Measurements from ENCODE around the gene SLC45A3. TPM values are rescaled to one million over a fixed set of nuclear protein-coding genes. Genes with fewer than 3 reads are reported as not detected.

SLC45A3 gene
- total RNA-seq (2012; rRNA removed) (1.1 and 1.4 TPM in 2 replicates), polyA plus RNA-seq (2012; rRNA removed) (2.5 and 3.0 TPM in 2 replicates), Bru-seq, nascent RNA (percentile 40 among the genes with signal in this experiment), BruChase-seq, experiment 1, labeled RNA remaining after a 6-hour chase (percentile 51 among the genes with signal in this experiment), BruChase-seq, experiment 2, labeled RNA remaining after a 2-hour chase (percentile 54 among the genes with signal in this experiment)
- 1.1 and 2.4 TPM in 2 replicates for polyA plus RNA-seq (2012; cell fraction: cytosol; rRNA removed)
- 2.9 and 5.4 TPM in 2 replicates for polyA plus RNA-seq (2012; cell fraction: nucleus; rRNA removed; ENCODE audit: low replicate concordance)
- long read RNA-seq, partial matches to known transcripts: 1 of 1 reads
- long read RNA-seq, other reads (novel, unspliced or antisense): 0 of 1 reads

DNA sequence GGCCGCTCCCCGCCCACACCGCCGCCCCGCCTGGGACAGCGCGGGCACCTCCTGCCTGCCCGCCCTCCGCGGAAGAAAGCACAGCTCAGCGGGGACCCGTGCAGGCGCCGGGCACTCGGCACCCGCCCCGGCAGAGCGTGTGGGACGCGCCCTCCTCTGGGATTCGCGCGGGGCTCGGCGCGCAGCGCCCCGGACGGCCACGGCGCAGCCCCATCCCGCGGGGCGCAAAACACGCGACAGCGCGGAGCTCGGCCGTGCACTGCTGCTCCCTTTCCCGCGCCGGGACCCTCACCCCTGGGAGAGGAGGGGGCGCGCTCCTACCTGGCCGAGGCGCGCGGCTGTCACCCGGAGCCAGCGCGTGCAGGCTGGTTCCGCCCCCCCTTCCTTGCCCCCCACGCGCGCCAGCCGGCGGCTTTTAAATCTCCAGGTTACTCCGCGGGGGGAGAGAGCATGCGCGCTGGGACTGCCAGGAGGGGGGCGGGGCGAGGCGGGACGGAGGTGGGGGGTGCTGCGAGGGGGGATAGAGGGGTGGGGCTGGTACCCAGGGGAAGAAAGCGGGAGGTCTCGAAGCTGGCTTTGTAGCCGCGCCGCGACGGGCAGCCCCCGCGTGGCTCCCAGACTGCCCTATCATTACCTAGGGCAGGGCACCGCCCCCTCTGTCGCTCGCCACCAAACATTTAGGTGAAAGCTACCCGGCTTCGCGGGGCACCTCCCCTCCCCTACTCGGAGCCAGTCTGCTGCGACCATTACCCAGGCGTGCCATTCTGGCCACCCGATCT lies at the start of gene SLC45A3:
TSS of gene SLC45A3 (minus strand) at position 437 of the 779 bp plus-strand sequence. CDS start 15,853 bp downstream, outside the sequence.
- Histone ChIP-seq H4K91ac (ENCODE audit: insufficient read depth, low read depth, low read length) (peak within 1 kb of the TSS; percentile 55), H3K4me3 (ENCODE audit: insufficient read depth, low read depth, low read length) (peak within 1 kb of the TSS; percentile 93), H2AK5ac (ENCODE audit: low read depth, low read length) (peak within 1 kb of the TSS; percentile 52), H2BK120ac (ENCODE audit: low read depth, low read length) (peak within 1 kb of the TSS; percentile 68), H3K27me3 (ENCODE audit: control insufficient read depth, insufficient read depth, low read length) (peaks cover 3% of the 10 kb centered on the region; the same call in 1 of the 2 replicates), H2AK9ac (replicated peaks; ENCODE audit: low read depth, low read length, poor library complexity) (peak within 1 kb of the TSS; percentile 71), H3K27ac (ENCODE audit: insufficient read depth, low read length) (peak within 1 kb of the TSS; percentile 65), H2BK5ac (ENCODE audit: low read depth, low read length, poor library complexity, severe bottlenecking) (peak within 1 kb of the TSS; percentile 18), H3K18ac (ENCODE audit: low read depth, low read length) (peak within 1 kb of the TSS; percentile 8; the same call in 1 of the 2 replicates), H3K23ac (ENCODE audit: low read depth, low read length) (peak within 1 kb of the TSS; percentile 90), H3K4me1 (ENCODE audit: control insufficient read depth, insufficient read depth, low read length) (peaks cover 12% of the 10 kb centered on the region), H4K20me1 (ENCODE audit: insufficient read depth, low read length) (no peaks in the 10 kb centered on the region), H3K9ac (ENCODE audit: low read depth, low read length) (peak within 1 kb of the TSS; percentile 80), H2BK15ac (ENCODE audit: low read depth, low read length) (peak within 1 kb of the TSS; percentile 63; the same call in 1 of the 3 replicates), H3K36me3 (ENCODE audit: control insufficient read depth, insufficient read depth, low read length) (no peaks in the 10 kb centered on the region), H3K4me2 (ENCODE audit: low read depth, low read length) (peak within 1 kb of the TSS; percentile 86), H2BK20ac (ENCODE audit: low read depth, low read length) (0 out of 2 replicates have a peak within 1 kb of the TSS, but pooled peaks have one; percentile 41), H3K9me1 (ENCODE audit: insufficient read depth, low read length) (0 out of 2 replicates have a peak, but pooled peaks cover 3% of the 10 kb centered on the region), H3K9me3 (ENCODE audit: control insufficient read depth, insufficient read depth, low read length) (no peaks in the 10 kb centered on the region), H3K56ac (ENCODE audit: extremely low read depth, insufficient read depth, low read length) (peak within 1 kb of the TSS; percentile 84; the same call in 1 of the 2 replicates), H4K8ac (ENCODE audit: low read depth in 2 of 2, low read length in 2 of 2) (peak within 1 kb of the TSS; percentile 86 to 98), H4K5ac (ENCODE audit: low read depth, low read length) (peak within 1 kb of the TSS; percentile 47), H3K4ac (ENCODE audit: low read depth, low read length) (peak within 1 kb of the TSS; percentile 87), H2AFZ (replicated peaks; ENCODE audit: low read length, poor library complexity) (peak within 1 kb of the TSS; percentile 98), H3K79me1 (ENCODE audit: low read depth in 1 of 2, low read length in 2 of 2) (peaks cover 5 to 19% of the 10 kb centered on the region in 2 experiments; a peak in 3 of 4 replicates), H3K14ac (replicated peaks; ENCODE audit: low read depth, low read length) (peak within 1 kb of the TSS; percentile 68)
- TF ChIP-seq BHLHE40 (IDR thresholded peaks at IDR 0.05; ENCODE audit: low read depth, low read length): no peak
- no peak for TF ChIP-seq NFE2L2 (IDR thresholded peaks at IDR 0.05; ENCODE audit: low read depth, low read length)
- TF ChIP-seq POLR2A (IDR thresholded peaks at IDR 0.05; ENCODE audit: low read depth, low read length): no peak
- no peak for TF ChIP-seq MAFK (IDR thresholded peaks at IDR 0.05; ENCODE audit: low read depth, low read length)
- TF ChIP-seq, protein P1, sequence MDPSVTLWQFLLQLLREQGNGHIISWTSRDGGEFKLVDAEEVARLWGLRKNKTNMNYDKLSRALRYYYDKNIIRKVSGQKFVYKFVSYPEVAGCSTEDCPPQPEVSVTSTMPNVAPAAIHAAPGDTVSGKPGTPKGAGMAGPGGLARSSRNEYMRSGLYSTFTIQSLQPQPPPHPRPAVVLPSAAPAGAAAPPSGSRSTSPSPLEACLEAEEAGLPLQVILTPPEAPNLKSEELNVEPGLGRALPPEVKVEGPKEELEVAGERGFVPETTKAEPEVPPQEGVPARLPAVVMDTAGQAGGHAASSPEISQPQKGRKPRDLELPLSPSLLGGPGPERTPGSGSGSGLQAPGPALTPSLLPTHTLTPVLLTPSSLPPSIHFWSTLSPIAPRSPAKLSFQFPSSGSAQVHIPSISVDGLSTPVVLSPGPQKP (IDR thresholded peaks at IDR 0.05; ENCODE audit: borderline replicate concordance, low read depth, low read length): no peak
- ATAC-seq (ENCODE audit: low read depth) (peak; percentile 77), DNase-seq (no peak)
- CTCF ChIA-PET: interaction anchor here (0.8 kb wide), 1 partner anchor 9 kb away, joined by 3 read pairs; no protein-coding TSS in a partner anchor
- intact Hi-C loops (cut with micrococcal nuclease) (no loop called here), dilution Hi-C loops (cut with HindIII; ENCODE audit: low sequenced_read_pairs, unreplicated experiment) (no loop called here), in situ Hi-C loops (cut with MboI; ENCODE audit: low sequenced_read_pairs) (no loop called here)
- BruUV-seq (replicated peaks): no TSS peak
- WGBS, 2 experiments (ENCODE audit: extremely low coverage in 2 of 2, insufficient read length in 1 of 2): 3% methylated on average over 19 of the region's 86 CpGs; no CpG with 5 or more reads in 1 of the 2 experiments
- POLR2A ChIA-PET (ENCODE audit: unreplicated experiment): no interaction called here

Data from IMR-90 (cell line).